ENCODE data around the gene ELAVL1.
"Not testable (repeated sequence)": the region's sequence is repeated elsewhere in the genome, so short reads cannot be mapped to it uniquely, and the experiment has no call there.

ELAVL1 gene

GRCh38 chr19:7920519-7921301, 84.7 kb downstream of the ELAVL1 start:
- DNase-seq, result peak; percentile 94

- peak; percentile 95 for DNase-seq
Measured at GRCh38 chr19:7919610-7920518, 85.6 kb downstream of the ELAVL1 start, which contains the start of gene SNAPC2. SNAPC2 (plus strand) TSS chr19:7920338; CDS start chr19:7920367, 29 bp downstream.

- DNase-seq, result no peak
Measured at GRCh38 chr19:7918615-7919421, 86.6 kb downstream of the ELAVL1 start.

- not testable (repeated sequence) for DNase-seq
Measured at GRCh38 chr19:7918062-7918614, 87.3 kb downstream of the ELAVL1 start.

DNA sequence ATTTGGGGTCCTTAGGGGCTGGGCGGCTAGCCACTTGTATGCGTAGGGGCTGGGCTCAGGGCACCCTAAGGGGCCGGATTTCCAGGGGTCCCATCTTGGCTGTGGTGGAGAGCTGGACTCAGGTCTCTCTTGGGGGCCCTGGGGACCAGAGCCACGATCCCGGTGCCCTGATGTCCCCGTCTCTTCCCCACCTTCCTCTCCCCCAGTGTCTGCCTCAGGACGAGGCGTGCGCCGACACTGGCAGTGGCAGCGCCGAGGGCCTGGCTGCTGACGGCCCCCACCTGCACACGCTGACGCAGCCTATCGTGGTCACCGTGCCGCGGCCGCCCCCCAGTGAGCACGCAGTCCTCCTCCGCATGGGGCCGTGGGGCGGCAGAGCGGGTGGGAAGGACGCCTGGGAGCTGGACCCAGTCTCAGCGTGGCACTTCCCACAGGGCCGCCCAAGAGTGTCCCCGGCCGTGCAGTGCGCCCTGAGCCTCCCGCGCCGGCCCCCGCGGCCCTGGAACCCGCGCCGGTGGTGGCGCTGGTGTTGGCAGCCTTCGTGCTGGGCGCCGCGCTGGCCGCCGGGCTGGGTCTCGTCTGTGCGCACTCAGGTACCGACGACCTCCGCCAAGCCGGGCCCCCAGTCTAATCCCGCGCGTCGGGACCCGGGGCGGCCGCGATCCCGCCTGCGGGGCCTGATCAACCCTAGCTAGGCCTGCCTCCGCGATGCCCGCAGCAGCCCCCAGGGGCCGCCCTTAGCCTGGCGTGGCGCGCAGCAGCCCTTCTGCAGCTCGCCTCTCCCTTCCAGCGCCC, 88.0 kb downstream of the ELAVL1 start:
- DNase-seq, result peak; percentile 46

- DNase-seq, result no peak
Measured at GRCh38 chr19:7916955-7917266, 88.5 kb downstream of the ELAVL1 start.

GRCh38 chr19:7916103-7916954, 89.1 kb downstream of the ELAVL1 start:
- DNase-seq, result no peak

- DNase-seq, result no peak
Measured at GRCh38 chr19:7915250-7916102, 90.0 kb downstream of the ELAVL1 start.

GRCh38 chr19:7914598-7915045, 90.8 kb downstream of the ELAVL1 start, which contains the start of gene TGFBR3L:
TGFBR3L (plus strand) TSS chr19:7914830.
- no peak for DNase-seq

- no peak for DNase-seq
Measured at GRCh38 chr19:7914099-7914498, 91.3 kb downstream of the ELAVL1 start.

- DNase-seq, result no peak
Measured at GRCh38 chr19:7913652-7914051, 91.8 kb downstream of the ELAVL1 start.

- no peak for DNase-seq
Measured at GRCh38 chr19:7912697-7913564, 92.5 kb downstream of the ELAVL1 start.

GRCh38 chr19:7912144-7912696, 93.2 kb downstream of the ELAVL1 start:
- no peak for DNase-seq

DNA sequence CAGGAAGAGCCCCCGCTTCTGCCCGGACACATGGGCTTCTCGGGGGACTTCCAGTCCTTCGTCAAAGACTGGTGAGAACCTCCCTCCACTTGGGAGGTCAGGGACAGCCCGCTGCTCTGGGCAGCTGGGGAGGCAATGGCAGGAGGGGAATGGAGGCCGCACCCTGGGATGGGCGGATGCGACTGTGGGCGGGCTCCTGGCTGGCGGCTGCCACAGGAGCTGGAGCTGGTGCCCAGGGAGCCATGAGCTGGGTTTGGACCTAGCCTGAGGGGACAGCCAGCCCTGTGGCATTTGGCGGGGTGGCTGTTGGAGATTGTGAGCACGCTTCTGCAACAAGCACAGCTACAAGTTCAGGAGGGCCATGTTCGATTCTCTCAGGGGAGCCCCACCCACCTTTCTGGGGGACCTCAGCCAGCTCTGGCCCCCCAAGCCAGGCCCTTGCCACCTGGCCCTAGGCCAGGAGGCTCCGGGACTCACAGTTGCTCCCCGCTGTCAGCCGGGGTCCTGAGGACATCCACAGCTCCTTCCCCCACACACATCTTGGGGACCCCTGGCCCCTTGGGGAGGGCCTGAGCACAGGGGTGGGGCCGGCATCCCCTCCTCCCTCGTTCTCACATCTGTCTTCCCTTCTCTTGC, 93.8 kb downstream of the ELAVL1 start:
- DNase-seq, result no peak

DNA sequence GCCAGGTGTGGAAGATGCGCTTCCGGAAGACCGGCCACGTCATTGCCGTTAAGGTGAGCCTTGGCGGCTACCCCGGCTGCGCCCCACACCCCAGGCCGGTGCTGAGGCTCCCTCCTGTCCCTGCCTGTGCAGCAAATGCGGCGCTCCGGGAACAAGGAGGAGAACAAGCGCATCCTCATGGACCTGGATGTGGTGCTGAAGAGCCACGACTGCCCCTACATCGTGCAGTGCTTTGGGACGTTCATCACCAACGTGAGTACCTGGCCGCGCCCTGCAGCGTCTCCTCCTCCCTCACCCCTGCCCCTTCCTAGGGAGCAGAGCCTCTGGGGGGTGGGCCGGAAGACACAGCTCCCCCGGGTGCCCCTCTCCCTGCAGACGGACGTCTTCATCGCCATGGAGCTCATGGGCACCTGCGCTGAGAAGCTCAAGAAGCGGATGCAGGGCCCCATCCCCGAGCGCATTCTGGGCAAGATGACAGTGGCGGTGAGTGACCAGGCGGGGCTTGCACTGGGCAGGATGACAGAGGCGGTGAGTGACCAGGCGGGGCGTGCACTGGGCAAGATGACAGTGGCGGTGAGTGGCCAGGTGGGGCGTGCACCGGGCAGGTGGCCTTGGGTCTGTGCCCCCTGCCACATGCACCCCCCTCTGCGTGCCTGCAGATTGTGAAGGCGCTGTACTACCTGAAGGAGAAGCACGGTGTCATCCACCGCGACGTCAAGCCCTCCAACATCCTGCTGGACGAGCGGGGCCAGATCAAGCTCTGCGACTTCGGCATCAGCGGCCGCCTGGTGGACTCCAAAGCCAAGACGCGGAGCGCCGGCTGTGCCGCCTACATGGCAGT, 94.9 kb downstream of the ELAVL1 start:
- DNase-seq, result no peak

DNA sequence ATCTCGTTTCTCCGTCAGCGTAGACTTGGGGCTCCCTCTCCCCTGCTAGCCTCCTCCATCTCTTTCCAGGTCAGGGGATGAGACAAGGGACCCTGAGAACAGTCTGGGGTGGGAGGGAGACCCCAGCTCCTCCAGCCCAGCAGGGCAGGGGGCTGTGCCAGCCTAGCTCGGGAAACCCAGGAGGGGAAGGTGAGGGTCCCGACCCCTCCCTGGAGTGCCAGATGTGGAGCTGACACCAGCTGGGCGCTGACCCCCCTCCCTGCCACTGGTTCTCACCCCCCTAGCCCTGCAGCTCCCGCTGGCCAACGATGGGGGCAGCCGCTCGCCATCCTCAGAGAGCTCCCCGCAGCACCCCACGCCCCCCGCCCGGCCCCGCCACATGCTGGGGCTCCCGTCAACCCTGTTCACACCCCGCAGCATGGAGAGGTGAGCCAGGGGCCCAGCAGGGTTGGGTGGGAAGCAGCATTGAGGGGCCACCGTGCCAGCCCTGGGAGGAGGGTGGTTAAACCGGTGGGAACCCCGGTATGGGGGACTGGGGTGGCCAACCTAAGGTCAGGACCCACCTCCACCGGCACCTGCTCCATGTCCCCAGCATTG, 95.9 kb downstream of the ELAVL1 start:
- no peak for DNase-seq
